Measurements from ENCODE around the gene AAK1. TPM values are rescaled to one million over a fixed set of nuclear protein-coding genes. Genes with fewer than 3 reads are reported as not detected.

AAK1 gene
- total RNA-seq, 2 donors from 2014 or later: 55.2 to 77.9 TPM

- H3K4me3 ChIP-seq: peak overlapping the region; percentile 95
- H3K27ac ChIP-seq: peak overlapping the region; percentile 96 to 97
- TF ChIP-seq, protein P1, sequence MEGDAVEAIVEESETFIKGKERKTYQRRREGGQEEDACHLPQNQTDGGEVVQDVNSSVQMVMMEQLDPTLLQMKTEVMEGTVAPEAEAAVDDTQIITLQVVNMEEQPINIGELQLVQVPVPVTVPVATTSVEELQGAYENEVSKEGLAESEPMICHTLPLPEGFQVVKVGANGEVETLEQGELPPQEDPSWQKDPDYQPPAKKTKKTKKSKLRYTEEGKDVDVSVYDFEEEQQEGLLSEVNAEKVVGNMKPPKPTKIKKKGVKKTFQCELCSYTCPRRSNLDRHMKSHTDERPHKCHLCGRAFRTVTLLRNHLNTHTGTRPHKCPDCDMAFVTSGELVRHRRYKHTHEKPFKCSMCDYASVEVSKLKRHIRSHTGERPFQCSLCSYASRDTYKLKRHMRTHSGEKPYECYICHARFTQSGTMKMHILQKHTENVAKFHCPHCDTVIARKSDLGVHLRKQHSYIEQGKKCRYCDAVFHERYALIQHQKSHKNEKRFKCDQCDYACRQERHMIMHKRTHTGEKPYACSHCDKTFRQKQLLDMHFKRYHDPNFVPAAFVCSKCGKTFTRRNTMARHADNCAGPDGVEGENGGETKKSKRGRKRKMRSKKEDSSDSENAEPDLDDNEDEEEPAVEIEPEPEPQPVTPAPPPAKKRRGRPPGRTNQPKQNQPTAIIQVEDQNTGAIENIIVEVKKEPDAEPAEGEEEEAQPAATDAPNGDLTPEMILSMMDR (IDR thresholded peaks at IDR 0.05): no peak
- no peaks in the 10 kb centered on the region for H3K9me3 ChIP-seq
- no peak for DNase-seq (ENCODE audit: low spot score)
- no peaks in the 10 kb centered on the region for H3K36me3 ChIP-seq
- no peak for ATAC-seq (ENCODE audit: insufficient number of reproducible peaks, low FRiP score, low read depth)
- H3K4me1 ChIP-seq (ENCODE audit: control insufficient read depth in 1 of 2, low read depth in 2 of 2): peaks cover 24 to 41% of the 10 kb centered on the region in 2 donors
- H3K27me3 ChIP-seq (replicated peaks; ENCODE audit: insufficient read depth): no peaks in the 10 kb centered on the region
Observed at GRCh38 chr2:69645031-69645431, 1.5 kb upstream of the AAK1 start.

- peak overlapping the region; percentile 96 to 97 for H3K27ac ChIP-seq
- TF ChIP-seq, protein P1 (IDR thresholded peaks at IDR 0.05): no peak
- no peaks in the 10 kb centered on the region for H3K36me3 ChIP-seq
- no peak for DNase-seq (ENCODE audit: low spot score)
- no peak for ATAC-seq (ENCODE audit: insufficient number of reproducible peaks, low FRiP score, low read depth)
- peaks cover 28 to 46% of the 10 kb centered on the region in 2 donors for H3K4me1 ChIP-seq (ENCODE audit: control insufficient read depth in 1 of 2, low read depth in 2 of 2)
- no peaks in the 10 kb centered on the region for H3K9me3 ChIP-seq
- H3K4me3 ChIP-seq: peak overlapping the region; percentile 95
- no peaks in the 10 kb centered on the region for H3K27me3 ChIP-seq (replicated peaks; ENCODE audit: insufficient read depth)
Observed at GRCh38 chr2:69644506-69644979, 1.0 kb upstream of the AAK1 start.

GRCh38 chr2:69642709-69643601 lies 584 bp downstream of the AAK1 start:
- Histone ChIP-seq H3K4me1 (ENCODE audit: control insufficient read depth in 1 of 2, low read depth in 2 of 2) (peaks cover 33 to 61% of the 10 kb centered on the region in 2 donors), H3K4me3 (peak overlapping the region; percentile 95), H3K36me3 (no peaks in the 10 kb centered on the region), H3K27me3 (replicated peaks; ENCODE audit: insufficient read depth) (no peaks in the 10 kb centered on the region), H3K27ac (peak overlapping the region; percentile 96 to 97), H3K9me3 (no peaks in the 10 kb centered on the region)
- TF ChIP-seq, protein P1 (IDR thresholded peaks at IDR 0.05): no peak
- DNase-seq (ENCODE audit: low spot score) (peak; percentile 43), ATAC-seq (ENCODE audit: insufficient number of reproducible peaks, low FRiP score, low read depth) (peak; percentile 33)

- Histone ChIP-seq H3K9me3 (no peaks in the 10 kb centered on the region), H3K4me1 (ENCODE audit: control insufficient read depth in 1 of 2, low read depth in 2 of 2) (peaks cover 36 to 70% of the 10 kb centered on the region in 2 donors), H3K4me3 (peak overlapping the region; percentile 95), H3K27me3 (replicated peaks; ENCODE audit: insufficient read depth) (no peaks in the 10 kb centered on the region), H3K36me3 (no peaks in the 10 kb centered on the region), H3K27ac (peak overlapping the region; percentile 5 to 7)
- DNase-seq (ENCODE audit: low spot score) (no peak), ATAC-seq (ENCODE audit: insufficient number of reproducible peaks, low FRiP score, low read depth) (no peak)
- TF ChIP-seq, protein P1 (IDR thresholded peaks at IDR 0.05): no peak
Observed at GRCh38 chr2:69641887-69642708, 1.4 kb downstream of the AAK1 start.

DNA sequence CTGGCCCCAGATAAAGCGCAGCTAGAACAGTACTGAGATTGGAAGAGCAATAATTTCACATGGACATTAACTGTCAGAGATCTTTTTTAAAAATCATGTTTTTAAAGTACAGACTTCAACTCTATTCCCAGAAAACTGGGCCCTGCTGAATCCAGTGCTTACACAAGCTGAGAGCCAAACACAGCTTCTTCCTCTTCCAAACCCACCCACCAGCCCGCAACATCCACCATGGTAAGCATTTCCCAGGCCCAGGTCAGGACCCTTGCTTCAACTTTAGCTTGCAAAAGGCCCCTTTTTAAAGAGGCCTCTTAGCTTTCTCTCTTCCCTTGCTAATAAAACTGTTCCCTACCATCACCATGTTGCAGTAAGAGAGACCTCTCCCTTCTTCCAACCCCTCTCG lies 2.1 kb downstream of the AAK1 start:
- ATAC-seq (ENCODE audit: insufficient number of reproducible peaks, low FRiP score, low read depth) (no peak), DNase-seq (ENCODE audit: low spot score) (no peak)
- Histone ChIP-seq H3K4me1 (ENCODE audit: control insufficient read depth in 1 of 2, low read depth in 2 of 2) (peaks cover 36 to 70% of the 10 kb centered on the region in 2 donors), H3K4me3 (peak overlapping the region; percentile 95), H3K27me3 (replicated peaks; ENCODE audit: insufficient read depth) (no peaks in the 10 kb centered on the region), H3K36me3 (no peaks in the 10 kb centered on the region), H3K27ac (peak overlapping the region; percentile 5 to 7), H3K9me3 (no peaks in the 10 kb centered on the region)
- TF ChIP-seq, protein P1 (IDR thresholded peaks at IDR 0.05): no peak

Measured in thoracic aorta (tissue), 2 donors.